Neural cell (in vitro differentiated cells): ENCODE measurements around the gene DSCAML1. TPM values are rescaled to one million over a fixed set of nuclear protein-coding genes. Genes with fewer than 3 reads are reported as not detected.

ENCODE experiments used
- H2AFZ ChIP-seq: fragments of 200-600, 300-800 bp; sonication (generic), shearing (Covaris generic); 2 replicates; pipeline ENCODE4 v1.6.0; 2014; ENCODE audit warnings: low read depth, mild to moderate bottlenecking, antibody characterized with exemption, low read length, moderate library complexity
- H3F3A ChIP-seq: fragments of 200-600 bp; shearing (Covaris generic); 2 replicates; pipeline ENCODE4 v1.6.1; 2016; ENCODE audit warnings: mild to moderate bottlenecking, moderate library complexity, mixed read lengths, antibody characterized with exemption, low read length; ENCODE audit not compliant: insufficient read depth, poor library complexity, severe bottlenecking
- H3K27ac ChIP-seq: fragments of 200-600, 300-800 bp; sonication (generic), shearing (Covaris generic); 2 replicates; pipeline ENCODE4 v1.5.1; 2014; ENCODE audit warnings: mild to moderate bottlenecking, low read length, moderate library complexity
- H3K27me3 ChIP-seq: fragments of 300-800, 200-600 bp; sonication (generic), shearing (Covaris generic); 2 replicates; pipeline ENCODE4 v1.6.0; 2014; ENCODE audit warnings: mild to moderate bottlenecking, low read depth, low read length, moderate library complexity; ENCODE audit not compliant: insufficient read depth
- H3K36me3 ChIP-seq: fragments of 300-800, 200-600 bp; sonication (generic), shearing (Covaris generic); 2 replicates; pipeline ENCODE4 v1.5.1; 2014; ENCODE audit warnings: mild to moderate bottlenecking, antibody characterized with exemption, low read length, moderate library complexity; ENCODE audit not compliant: insufficient read depth
- H3K4me2 ChIP-seq: fragments of 300-800, 200-600 bp; sonication (generic), shearing (Covaris generic); 2 replicates; pipeline ENCODE4 v1.6.0; 2014; ENCODE audit warnings: mild to moderate bottlenecking, low read length
- H3K4me3 ChIP-seq: fragments of 300-800, 200-600 bp; sonication (generic), shearing (Covaris generic); 2 replicates; pipeline ENCODE4 v1.5.1; 2014; ENCODE audit warnings: mild to moderate bottlenecking, low read length, moderate library complexity
- H3K79me2 ChIP-seq: fragments of 200-600 bp; shearing (Covaris generic); replicated peaks from 2 replicates; pipeline ENCODE4 v1.6.0; 2014; ENCODE audit warnings: mild to moderate bottlenecking, low read length, moderate library complexity; ENCODE audit not compliant: insufficient read depth
- H3K9ac ChIP-seq: fragments of 300-800, 200-600 bp; sonication (generic), shearing (Covaris generic); 2 replicates; pipeline ENCODE4 v1.6.1; 2016; ENCODE audit warnings: mild to moderate bottlenecking, low read length, mixed read lengths
- H3K9me2 ChIP-seq: fragments of 200-600 bp; shearing (Covaris generic); 2 replicates; pipeline ENCODE4 v1.6.1; 2016; ENCODE audit warnings: mild to moderate bottlenecking, low read length, mixed read lengths; ENCODE audit not compliant: insufficient read depth
- H3K9me3 ChIP-seq: fragments of 200-600, 300-800 bp; sonication (generic), shearing (Covaris generic); 2 replicates; pipeline ENCODE4 v1.6.1; 2016; ENCODE audit warnings: mild to moderate bottlenecking, mixed run types, low read length, moderate library complexity, mixed read lengths
- H4K20me1 ChIP-seq: fragments of 200-600 bp; shearing (Covaris generic); 2 replicates; pipeline ENCODE4 v1.6.1; 2016; ENCODE audit warnings: mild to moderate bottlenecking, mixed run types; ENCODE audit not compliant: insufficient read depth
- CTCF ChIP-seq: fragments of 450-650 bp; IDR thresholded peaks from 2 replicates; pipeline ENCODE4 v1.5.1; 2014; ENCODE audit warnings: antibody characterized with exemption, mild to moderate bottlenecking, moderate library complexity; ENCODE audit not compliant: poor library complexity, severe bottlenecking
- EP300 ChIP-seq: fragments of 450-650 bp; conservative IDR thresholded peaks from 2 replicates; pipeline ENCODE4 v1.6.1; 2014; ENCODE audit warnings: antibody characterized with exemption, mild to moderate bottlenecking, moderate library complexity; ENCODE audit not compliant: poor library complexity, severe bottlenecking
- EZH2 ChIP-seq: fragments of 200-600, 300-800 bp; shearing (Covaris generic), sonication (generic); IDR thresholded peaks from 2 replicates; pipeline ENCODE4 v1.6.1; 2014; ENCODE audit warnings: antibody characterized with exemption, low read length, borderline replicate concordance, mild to moderate bottlenecking; ENCODE audit not compliant: insufficient read depth, poor library complexity, severe bottlenecking
- MXI1 ChIP-seq: fragments of 450-650 bp; conservative IDR thresholded peaks from 2 replicates; pipeline ENCODE4 v1.6.1; 2014; ENCODE audit warnings: antibody characterized with exemption, mild to moderate bottlenecking; ENCODE audit not compliant: poor library complexity, severe bottlenecking
- POLR2AphosphoS5 ChIP-seq: IDR thresholded peaks from 2 replicates; pipeline ENCODE4 v1.6.1; 2012
- RAD21 ChIP-seq: fragments of 450-650 bp; conservative IDR thresholded peaks from 2 replicates; pipeline ENCODE4 v1.6.1; 2014; ENCODE audit warnings: antibody characterized with exemption, mild to moderate bottlenecking, moderate library complexity
- REST ChIP-seq: IDR thresholded peaks from 2 replicates; pipeline ENCODE4 v1.6.1; 2012; ENCODE audit warnings: borderline replicate concordance
- SMC3 ChIP-seq: fragments of 450-650 bp; conservative IDR thresholded peaks from 2 replicates; pipeline ENCODE4 v1.6.1; 2014; ENCODE audit warnings: antibody characterized with exemption, mild to moderate bottlenecking, moderate library complexity; ENCODE audit not compliant: poor library complexity
- TAF1 ChIP-seq: IDR thresholded peaks from 2 replicates; pipeline ENCODE4 v1.6.1; 2012; ENCODE audit warnings: low read depth
- polyA plus RNA-seq: library from polyadenylated mRNA; depleted of rRNA; stranded (reverse); fragments of >200 nt; gene quantifications from 2 replicates; pipeline ENCODE4 v1.2.3, GENCODE V29; 2014

Gene DSCAML1
- polyA plus RNA-seq, 1 donor from 2014 or later = 1.3 TPM

GRCh38 chr11:117684731-117685130, 112.3 kb downstream of the DSCAML1 start:
- TF ChIP-seq RAD21 = no peak
- TF ChIP-seq EP300 = no peak
- no peak for TF ChIP-seq REST
- no peak for TF ChIP-seq POLR2AphosphoS5
- no peak for TF ChIP-seq CTCF
- no peak for TF ChIP-seq TAF1
- no peak for TF ChIP-seq SMC3
- TF ChIP-seq EZH2 = no peak
- no peak for TF ChIP-seq MXI1
- H2AFZ ChIP-seq = no peak overlapping the region
- no peaks in the 10 kb centered on the region for H3K9me2 ChIP-seq
- H3K36me3 ChIP-seq = no peaks in the 10 kb centered on the region
- H3K27ac ChIP-seq = no peak overlapping the region
- H3F3A ChIP-seq = no peaks in the 10 kb centered on the region
- no peaks in the 10 kb centered on the region for H3K9me3 ChIP-seq
- H3K9ac ChIP-seq = no peak overlapping the region
- no peaks in the 10 kb centered on the region for H3K79me2 ChIP-seq
- H4K20me1 ChIP-seq = no peaks in the 10 kb centered on the region
- H3K4me3 ChIP-seq = no peak overlapping the region
- no peak overlapping the region for H3K4me2 ChIP-seq
- H3K27me3 ChIP-seq = no peaks in the 10 kb centered on the region

- Histone ChIP-seq H3K9ac (no peak overlapping the region), H3K27ac (no peak overlapping the region), H3K9me2 (no peaks in the 10 kb centered on the region), H3K9me3 (no peaks in the 10 kb centered on the region), H3K4me3 (no peak overlapping the region), H3F3A (no peaks in the 10 kb centered on the region), H4K20me1 (no peaks in the 10 kb centered on the region), H3K27me3 (no peaks in the 10 kb centered on the region), H3K4me2 (no peak overlapping the region), H2AFZ (no peak overlapping the region), H3K36me3 (no peaks in the 10 kb centered on the region), H3K79me2 (no peaks in the 10 kb centered on the region)
- no peak for TF ChIP-seq REST
- TF ChIP-seq TAF1 = no peak
- TF ChIP-seq SMC3 = no peak
- no peak for TF ChIP-seq EZH2
- no peak for TF ChIP-seq MXI1
- TF ChIP-seq CTCF = no peak
- TF ChIP-seq POLR2AphosphoS5 = no peak
- TF ChIP-seq EP300 = no peak
- no peak for TF ChIP-seq RAD21
These were observed 112.9 kb downstream of the DSCAML1 start for GRCh38 chr11:117684111-117684510.
